K562 (cell line): ENCODE results near the gene KRT36. TPM values are rescaled to one million over a fixed set of nuclear protein-coding genes. Genes with fewer than 3 reads are reported as not detected.

Source experiments
- CCAR2 ChIP-seq: fragments of 200-400 bp; formaldehyde crosslinking; IDR thresholded peaks from 2 replicates; pipeline ENCODE4 v1.6.1; 2017; ENCODE audit warnings: mild to moderate bottlenecking, low read depth, low read length
- ERF ChIP-seq: fragments of 450-650 bp; formaldehyde crosslinking; IDR thresholded peaks from 2 replicates; pipeline ENCODE4 v1.4.0; 2020; ENCODE audit warnings: mild to moderate bottlenecking, mixed read lengths
- GABPA ChIP-seq: fragments of 200-800 bp; sonication (Bioruptor generic); conservative IDR thresholded peaks from 2 replicates; pipeline ENCODE4 v1.6.1; 2016; ENCODE audit warnings: low read depth, missing genetic modification characterization, missing compliant biosample characterization
- LARP7 ChIP-seq: fragments of 450-650 bp; IDR thresholded peaks from 2 replicates; pipeline ENCODE4 v1.6.1; 2016
- MCM5 ChIP-seq: fragments of 450-650 bp; IDR thresholded peaks from 2 replicates; pipeline ENCODE4 v1.6.1; 2016; ENCODE audit warnings: low read depth
- MNT ChIP-seq, 2 experiments: fragments of 450-650 bp; conservative IDR thresholded peaks; 2 replicates each; pipeline ENCODE4 v1.6.1; 2017; ENCODE audit warnings: mild to moderate bottlenecking in 2 of 2, moderate library complexity in 2 of 2
- MTA1 ChIP-seq: fragments of 450-650 bp; IDR thresholded peaks from 2 replicates; pipeline ENCODE4 v1.6.1; 2017; ENCODE audit warnings: borderline replicate concordance
- MTA3 ChIP-seq: fragments of 450-650 bp; formaldehyde crosslinking; IDR thresholded peaks from 2 replicates; pipeline ENCODE4 v1.6.1; 2017; ENCODE audit warnings: mild to moderate bottlenecking, borderline replicate concordance
- NFXL1 ChIP-seq: fragments of 450-650 bp; formaldehyde crosslinking; IDR thresholded peaks from 2 replicates; pipeline ENCODE4 v1.4.0; 2021; ENCODE audit warnings: mild to moderate bottlenecking
- STAT6 ChIP-seq: sonication (generic); formaldehyde crosslinking; IDR thresholded peaks from 2 replicates; pipeline ENCODE4 v1.8.1; 2023; ENCODE audit warnings: mild to moderate bottlenecking, missing genetic modification reagents
- TRIM25 ChIP-seq: fragments of 450-650 bp; IDR thresholded peaks from 2 replicates; pipeline ENCODE4 v1.7.0; 2016; ENCODE audit warnings: borderline replicate concordance
- ZMIZ1 ChIP-seq, 2 experiments: fragments of 150-350 bp in 1 of 2; IDR thresholded peaks; 2 replicates each; pipeline ENCODE4 v1.6.1; 2012 to 2016; ENCODE audit warnings: low read depth in 2 of 2, low read length in 2 of 2, mild to moderate bottlenecking in 1 of 2, moderate library complexity in 1 of 2
- ZNF449 ChIP-seq: fragments of 250-450 bp; sonication (Bioruptor Pico); IDR thresholded peaks from 2 replicates; pipeline ENCODE4 v1.8.0; 2022; ENCODE audit warnings: moderate library complexity, mild to moderate bottlenecking, inconsistent platforms
- ZNF561 ChIP-seq: fragments of 450-650 bp; formaldehyde crosslinking; conservative IDR thresholded peaks from 2 replicates; pipeline ENCODE4 v1.4.0; 2020; ENCODE audit warnings: mild to moderate bottlenecking, moderate library complexity
- ZNF780A ChIP-seq: fragments of 250-450 bp; sonication (Bioruptor Pico); IDR thresholded peaks from 2 replicates; pipeline ENCODE4 v1.5.0; 2021; ENCODE audit warnings: mild to moderate bottlenecking
- polyA plus RNA-seq, 8 experiments: library from polyadenylated mRNA; depleted of rRNA in 4 of 8; stranded (reverse) in 5 of 8; unstranded in 3 of 8; fragments of >200 nt; fragmentation: Nextera tagmentation in 2 of 8; fragmentation: Illumina TruSeq in 1 of 8; extraction: Ambion mirVana in 2 of 8; extraction: Trizol in 1 of 8; gene quantifications; 2 replicates each; pipeline versions ENCODE4 v1.2.1 to v1.2.3, GENCODE V29; 2011 to 2014; ENCODE audit warnings: inconsistent platforms in 1 of 8, missing spikeins in 1 of 8
- total RNA-seq, 7 experiments: library from RNA; depleted of rRNA in 6 of 7; stranded (reverse); fragments of >200 nt in 6 of 7; fragmentation: Illumina TruSeq in 2 of 7; extraction: Trizol in 2 of 7; gene quantifications; 2 replicates each; pipeline versions ENCODE4 v1.2.1 to v1.2.3, GENCODE V29; 2011 to 2021; ENCODE audit warnings: low replicate concordance in 1 of 7

The KRT36 gene
- total and polyA plus RNA-seq, 9 of the 15 experiments (the other 6 are each of a cell fraction or from before 2014, with no cell fraction given) = 0.04 TPM; not detected in 8

GRCh38 chr17:41530062-41531048 lies 40.6 kb upstream of the KRT36 start (continued):
- TF ChIP-seq STAT6 (no peak), MTA1 (peak; percentile 73; the same call in 1 of the 2 replicates), ZNF449 (CRISPR knock-in tag) (0 out of 2 replicates have a peak, but pooled peaks have one; percentile 48), MNT (conservative IDR thresholded peaks at IDR 0.05) (peak in 1 of 2 experiments; percentile 66; a peak in 2 of 4 replicates), ZNF780A (CRISPR knock-in tag) (no peak), TRIM25 (no peak), GABPA (no peak), CCAR2 (no peak), MTA3 (peak; percentile 70; the same call in 1 of the 2 replicates), ERF (CRISPR knock-in tag) (no peak), MCM5 (no peak), LARP7 (no peak), ZMIZ1 (IDR thresholded peaks at IDR 0.05; ENCODE audit: low read depth in 2 of 2, low read length in 2 of 2) (peak in 1 of 2 experiments; percentile 76; a peak in 2 of 4 replicates), NFXL1 (CRISPR knock-in tag) (0 out of 2 replicates have a peak, but pooled peaks have one; percentile 57), ZNF561 (CRISPR knock-in tag) (no peak)
